Measurements from ENCODE around the gene CHCHD10.

Gene CHCHD10

DNA sequence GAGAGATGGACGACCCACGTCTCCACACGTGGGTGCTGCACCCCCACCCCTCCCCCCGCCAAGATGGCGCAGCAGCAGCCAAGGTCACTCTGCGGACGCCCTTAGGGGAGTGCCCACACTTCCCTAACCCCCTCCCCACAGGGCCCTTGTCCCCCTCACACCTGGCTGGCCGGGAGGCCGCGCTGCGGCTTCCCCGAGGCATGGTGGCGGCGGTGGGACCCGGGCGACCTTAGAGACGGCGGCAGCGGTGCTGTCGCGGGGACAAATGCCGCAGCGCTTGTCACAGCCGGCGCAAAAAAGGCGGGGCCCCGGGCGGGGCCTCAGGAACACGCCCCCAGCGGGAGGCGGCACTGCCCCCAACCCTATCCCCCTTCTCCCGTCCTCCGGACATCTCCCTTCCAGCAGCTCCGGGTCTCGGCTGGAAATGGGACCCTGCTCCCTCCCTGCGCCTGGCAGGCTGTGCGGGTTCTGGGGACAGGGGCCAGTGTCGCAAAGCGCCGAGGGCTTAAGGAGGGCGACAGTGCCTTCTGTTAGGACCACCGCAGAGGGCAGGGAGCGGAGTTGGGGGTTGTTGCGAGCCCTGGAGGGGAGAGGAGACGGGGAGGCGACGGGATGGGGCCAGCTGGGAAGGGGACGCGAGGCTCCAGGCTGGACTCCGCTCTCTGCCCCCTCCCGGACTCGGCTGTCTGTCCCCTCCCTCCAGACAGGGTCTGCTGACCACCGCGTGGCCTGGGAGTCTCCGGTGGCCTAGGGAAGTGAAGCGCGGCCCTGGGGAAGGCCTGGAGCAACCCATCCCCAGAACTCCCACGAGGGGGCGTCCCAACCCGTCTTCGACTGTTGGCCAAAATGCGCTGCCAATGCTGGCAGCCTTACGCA lies at the start of gene CHCHD10:
Gene CHCHD10 (minus strand): TSS at position 300 of the 876 bp plus-strand sequence. CDS start 98 bp downstream, at position 202.
- H3K4me3 Mint-ChIP-seq: peak within 1 kb of the TSS; percentile 90 to 91 (median 90)
- peak within 1 kb of the TSS; percentile 23 to 93 (median 76) for H3K27ac Mint-ChIP-seq
- TF ChIP-seq, protein P1, sequence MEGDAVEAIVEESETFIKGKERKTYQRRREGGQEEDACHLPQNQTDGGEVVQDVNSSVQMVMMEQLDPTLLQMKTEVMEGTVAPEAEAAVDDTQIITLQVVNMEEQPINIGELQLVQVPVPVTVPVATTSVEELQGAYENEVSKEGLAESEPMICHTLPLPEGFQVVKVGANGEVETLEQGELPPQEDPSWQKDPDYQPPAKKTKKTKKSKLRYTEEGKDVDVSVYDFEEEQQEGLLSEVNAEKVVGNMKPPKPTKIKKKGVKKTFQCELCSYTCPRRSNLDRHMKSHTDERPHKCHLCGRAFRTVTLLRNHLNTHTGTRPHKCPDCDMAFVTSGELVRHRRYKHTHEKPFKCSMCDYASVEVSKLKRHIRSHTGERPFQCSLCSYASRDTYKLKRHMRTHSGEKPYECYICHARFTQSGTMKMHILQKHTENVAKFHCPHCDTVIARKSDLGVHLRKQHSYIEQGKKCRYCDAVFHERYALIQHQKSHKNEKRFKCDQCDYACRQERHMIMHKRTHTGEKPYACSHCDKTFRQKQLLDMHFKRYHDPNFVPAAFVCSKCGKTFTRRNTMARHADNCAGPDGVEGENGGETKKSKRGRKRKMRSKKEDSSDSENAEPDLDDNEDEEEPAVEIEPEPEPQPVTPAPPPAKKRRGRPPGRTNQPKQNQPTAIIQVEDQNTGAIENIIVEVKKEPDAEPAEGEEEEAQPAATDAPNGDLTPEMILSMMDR (IDR thresholded peaks at IDR 0.05; ENCODE audit: unreplicated experiment in 3 of 3): peak; percentile 85 to 92 (median 88)
- H3K9me3 Mint-ChIP-seq: no peaks in the 10 kb centered on the region
- peaks cover 28% of the 10 kb centered on the region for H3K4me1 Mint-ChIP-seq
- no peaks in the 10 kb centered on the region for H3K27me3 Mint-ChIP-seq (ENCODE audit: low read depth)
- no peaks in the 10 kb centered on the region for H3K36me3 Mint-ChIP-seq (ENCODE audit: low read depth)

DNA sequence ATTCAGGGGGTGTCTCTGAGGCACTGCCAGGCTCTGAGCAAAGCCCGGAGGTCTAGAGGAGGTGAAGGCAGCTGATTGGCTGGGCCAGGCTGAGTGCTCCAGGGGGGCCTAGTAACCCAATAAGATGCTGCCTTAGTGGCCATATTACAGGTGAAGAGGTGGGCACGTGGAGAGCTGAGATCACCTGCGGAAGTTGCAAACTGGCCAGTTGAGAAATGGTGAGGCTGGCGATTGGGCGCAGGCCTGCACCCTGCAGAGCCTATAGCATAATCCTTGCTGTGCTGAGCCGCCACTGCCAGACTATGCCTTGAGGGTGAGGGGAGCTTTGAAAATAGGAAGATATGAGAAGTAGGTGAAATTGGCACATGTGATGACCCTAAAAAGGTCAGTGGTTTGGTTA lies 49.4 kb upstream of the CHCHD10 start:
- peaks cover 85% of the 10 kb centered on the region for H3K36me3 Mint-ChIP-seq (ENCODE audit: low read depth)
- no peaks in the 10 kb centered on the region for H3K4me1 Mint-ChIP-seq
- no peak overlapping the region for H3K27ac Mint-ChIP-seq
- TF ChIP-seq, protein P1 (IDR thresholded peaks at IDR 0.05; ENCODE audit: unreplicated experiment in 3 of 3): no peak
- no peak overlapping the region for H3K4me3 Mint-ChIP-seq
- H3K9me3 Mint-ChIP-seq: no peaks in the 10 kb centered on the region
- no peaks in the 10 kb centered on the region for H3K27me3 Mint-ChIP-seq (ENCODE audit: low read depth)

DNA sequence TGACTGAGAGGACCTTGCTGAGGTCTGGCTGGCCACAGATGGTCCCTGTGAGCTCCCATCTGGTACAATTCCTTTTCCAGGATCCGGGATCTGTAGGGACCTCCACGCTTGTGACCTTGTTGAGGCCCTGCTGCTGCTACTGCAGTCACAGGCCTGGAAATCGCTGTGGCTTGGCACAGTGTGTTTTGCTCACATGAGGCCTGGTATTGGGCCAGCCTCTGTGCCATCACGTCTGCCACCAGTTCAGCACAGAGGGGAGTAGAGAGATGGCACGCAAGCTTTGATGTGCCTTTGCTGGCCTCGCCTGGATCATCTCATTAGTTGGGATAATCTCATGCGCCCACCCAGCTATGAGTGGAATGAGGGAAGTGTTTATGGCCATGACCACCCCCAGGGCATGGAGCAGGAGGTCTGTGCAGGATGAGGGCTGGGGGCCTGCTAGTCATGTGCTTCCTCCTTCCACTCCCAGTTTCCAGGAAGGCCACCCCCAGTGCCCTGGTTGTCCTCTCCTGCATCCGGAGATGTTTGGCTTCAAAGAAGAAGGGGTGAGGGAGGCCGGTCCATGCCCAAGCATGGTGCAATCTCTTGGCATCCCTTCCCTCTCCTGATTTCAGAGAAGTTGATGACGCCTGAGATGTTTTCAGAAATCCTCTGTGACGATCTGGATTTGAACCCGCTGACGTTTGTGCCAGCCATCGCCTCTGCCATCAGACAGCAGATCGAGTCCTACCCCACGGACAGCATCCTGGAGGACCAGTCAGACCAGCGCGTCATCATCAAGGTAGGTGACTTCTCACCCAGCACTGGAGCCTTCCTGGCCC lies 48.6 kb upstream of the CHCHD10 start:
- H3K27ac Mint-ChIP-seq: peak overlapping the region in 1 of 3 experiments; percentile 19
- TF ChIP-seq, protein P1 (IDR thresholded peaks at IDR 0.05; ENCODE audit: unreplicated experiment in 3 of 3): no peak
- no peak overlapping the region for H3K4me3 Mint-ChIP-seq
- H3K27me3 Mint-ChIP-seq (ENCODE audit: low read depth): no peaks in the 10 kb centered on the region
- H3K4me1 Mint-ChIP-seq: no peaks in the 10 kb centered on the region
- no peaks in the 10 kb centered on the region for H3K9me3 Mint-ChIP-seq
- H3K36me3 Mint-ChIP-seq (ENCODE audit: low read depth): peaks cover 87% of the 10 kb centered on the region

DNA sequence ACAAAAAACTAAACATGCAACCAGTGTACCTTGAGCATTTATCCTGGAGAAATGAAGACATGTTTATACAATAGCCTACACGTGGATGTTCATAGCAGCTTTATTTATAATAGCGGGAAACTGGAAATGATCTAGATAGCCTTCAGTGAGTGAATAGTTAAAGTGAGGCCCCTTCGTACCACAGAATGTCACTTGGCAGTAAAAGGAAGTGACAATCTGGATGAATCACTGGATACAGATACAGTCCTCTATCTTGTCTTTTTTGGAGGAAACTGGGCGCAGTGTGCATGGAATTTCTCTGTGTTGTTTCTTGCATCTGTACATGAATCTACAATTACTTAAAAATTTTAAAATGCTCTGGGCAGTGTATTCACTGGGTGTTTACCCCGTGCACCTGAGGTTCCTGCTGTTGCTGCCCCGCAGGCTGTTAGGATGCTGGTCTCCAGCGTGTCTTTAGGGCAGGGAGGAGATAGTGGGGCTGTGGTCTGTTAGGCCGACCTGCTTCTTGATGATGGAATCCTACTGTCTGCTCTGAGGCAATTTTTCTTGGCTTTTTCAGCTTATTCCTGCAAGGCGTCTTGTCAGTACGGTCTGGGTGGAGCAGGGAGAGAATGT lies 47.9 kb upstream of the CHCHD10 start:
- TF ChIP-seq, protein P1 (IDR thresholded peaks at IDR 0.05; ENCODE audit: unreplicated experiment in 3 of 3): no peak
- H3K27me3 Mint-ChIP-seq (ENCODE audit: low read depth): no peaks in the 10 kb centered on the region

DNA sequence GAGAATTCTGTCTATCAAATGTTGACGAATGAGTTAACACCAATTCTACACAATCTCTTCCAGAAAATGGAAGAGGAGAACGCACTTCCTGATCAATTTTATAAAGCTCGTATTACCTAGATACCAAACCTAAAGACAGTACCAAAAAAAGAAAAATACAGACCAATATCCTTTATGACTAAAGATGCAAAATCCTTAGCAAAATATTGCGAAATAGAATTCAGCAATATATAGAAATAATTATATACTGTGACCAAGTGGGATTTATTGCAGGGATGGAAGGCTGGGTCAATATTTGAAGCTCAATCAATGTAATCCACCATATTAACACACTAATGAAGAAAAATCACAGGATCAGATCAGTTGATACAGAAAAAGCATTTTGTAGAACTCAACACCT lies 44.6 kb upstream of the CHCHD10 start:
- Mint-ChIP-seq H3K27me3 (ENCODE audit: low read depth) (no peaks in the 10 kb centered on the region), H3K4me3 (no peak overlapping the region), H3K36me3 (ENCODE audit: low read depth) (peaks cover 67% of the 10 kb centered on the region), H3K9me3 (no peaks in the 10 kb centered on the region), H3K4me1 (no peaks in the 10 kb centered on the region), H3K27ac (no peak overlapping the region)
- TF ChIP-seq, protein P1 (IDR thresholded peaks at IDR 0.05; ENCODE audit: unreplicated experiment in 3 of 3): no peak

More for the DNA sequence above, 47.9 kb upstream of the CHCHD10 start:
- H3K4me1 Mint-ChIP-seq: no peaks in the 10 kb centered on the region
- no peaks in the 10 kb centered on the region for H3K9me3 Mint-ChIP-seq
- H3K27ac Mint-ChIP-seq: peak overlapping the region in 1 of 3 experiments; percentile 19
- H3K4me3 Mint-ChIP-seq: no peak overlapping the region
- H3K36me3 Mint-ChIP-seq (ENCODE audit: low read depth): peaks cover 89% of the 10 kb centered on the region
